GM23248 (cell line): ENCODE data around the gene ITSN2.

Source experiments
- EZH2 ChIP-seq: fragments of 200-600 bp; sonication (generic); IDR thresholded peaks from 2 replicates; pipeline ENCODE4 v1.6.1; 2018; ENCODE audit warnings: antibody characterized with exemption, mild to moderate bottlenecking; ENCODE audit not compliant: insufficient read depth, poor library complexity, severe bottlenecking
- EZH2phosphoT487 ChIP-seq: fragments of 200-600 bp; sonication (generic); IDR thresholded peaks from 2 replicates; pipeline ENCODE4 v1.6.1; 2018; ENCODE audit warnings: antibody characterized with exemption, moderate library complexity, mild to moderate bottlenecking, low read depth; ENCODE audit not compliant: insufficient read depth

GRCh38 chr2:24272907-24273306, 87.4 kb downstream of the ITSN2 start:
- TF ChIP-seq EZH2phosphoT487 (no peak), EZH2 (no peak)
